ENCODE results near the gene VIPR2.
"Not testable (repeated sequence)": the region's sequence is repeated elsewhere in the genome, so short reads cannot be mapped to it uniquely, and the experiment has no call there.

VIPR2 gene

GRCh38 chr7:159083698-159084068, 61.0 kb downstream of the VIPR2 start:
- Histone ChIP-seq H3K9ac (no peak overlapping the region), H2AFZ (ENCODE audit: low read depth) (no peak overlapping the region), H3K4me2 (no peak overlapping the region), H3K27ac (no peak overlapping the region), H3K27me3 (ENCODE audit: insufficient read depth, low read depth) (no peaks in the 10 kb centered on the region), H3K79me2 (ENCODE audit: insufficient read depth, low read depth) (no peaks in the 10 kb centered on the region), H3K4me1 (ENCODE audit: low read depth, poor library complexity, severe bottlenecking) (no peaks in the 10 kb centered on the region), H3K36me3 (ENCODE audit: insufficient read depth) (no peaks in the 10 kb centered on the region), H4K20me1 (ENCODE audit: insufficient read depth) (no peaks in the 10 kb centered on the region), H3K4me3 (IDR thresholded peaks at IDR 0.05; ENCODE audit: insufficient read depth, low read depth, low read length) (no peak overlapping the region)
- TF ChIP-seq CTCF (conservative IDR thresholded peaks at IDR 0.05; ENCODE audit: low read depth, low read length), result no peak

GRCh38 chr7:159083001-159083697, 61.5 kb downstream of the VIPR2 start:
- H3K79me2 ChIP-seq (ENCODE audit: insufficient read depth, low read depth), result no peaks in the 10 kb centered on the region
- H3K9ac ChIP-seq, result no peak overlapping the region
- no peak for TF ChIP-seq CTCF (conservative IDR thresholded peaks at IDR 0.05; ENCODE audit: low read depth, low read length)
- no peak overlapping the region for H3K27ac ChIP-seq
- H3K4me2 ChIP-seq, result no peak overlapping the region
- no peaks in the 10 kb centered on the region for H3K4me1 ChIP-seq (ENCODE audit: low read depth, poor library complexity, severe bottlenecking)
- no peak overlapping the region for H3K4me3 ChIP-seq (IDR thresholded peaks at IDR 0.05; ENCODE audit: insufficient read depth, low read depth, low read length)
- no peak overlapping the region for H2AFZ ChIP-seq (ENCODE audit: low read depth)
- H4K20me1 ChIP-seq (ENCODE audit: insufficient read depth), result no peaks in the 10 kb centered on the region
- H3K27me3 ChIP-seq (ENCODE audit: insufficient read depth, low read depth), result no peaks in the 10 kb centered on the region
- no peaks in the 10 kb centered on the region for H3K36me3 ChIP-seq (ENCODE audit: insufficient read depth)

- not testable (repeated sequence) for H3K27me3 ChIP-seq (ENCODE audit: insufficient read depth, low read depth); H3K4me1 ChIP-seq (ENCODE audit: low read depth, poor library complexity, severe bottlenecking); H3K4me2 ChIP-seq; H3K4me3 ChIP-seq (IDR thresholded peaks at IDR 0.05; ENCODE audit: insufficient read depth, low read depth, low read length); H2AFZ ChIP-seq (ENCODE audit: low read depth); H4K20me1 ChIP-seq (ENCODE audit: insufficient read depth); H3K79me2 ChIP-seq (ENCODE audit: insufficient read depth, low read depth); H3K27ac ChIP-seq; H3K9ac ChIP-seq; H3K36me3 ChIP-seq (ENCODE audit: insufficient read depth)
These were observed 62.6 kb downstream of the VIPR2 start for GRCh38 chr7:159082075-159082474.

- TF ChIP-seq CTCF (conservative IDR thresholded peaks at IDR 0.05; ENCODE audit: low read depth, low read length), result no peak
- no peak overlapping the region for H3K27ac ChIP-seq
These were observed 65.8 kb downstream of the VIPR2 start for GRCh38 chr7:159078911-159079270.

GRCh38 chr7:159078193-159078910, 66.3 kb downstream of the VIPR2 start:
- no peak for TF ChIP-seq CTCF (conservative IDR thresholded peaks at IDR 0.05; ENCODE audit: low read depth, low read length)
- Histone ChIP-seq H3K4me3 (IDR thresholded peaks at IDR 0.05; ENCODE audit: insufficient read depth, low read depth, low read length) (no peak overlapping the region), H3K9ac (no peak overlapping the region), H2AFZ (ENCODE audit: low read depth) (no peak overlapping the region), H3K4me1 (ENCODE audit: low read depth, poor library complexity, severe bottlenecking) (no peaks in the 10 kb centered on the region), H3K79me2 (ENCODE audit: insufficient read depth, low read depth) (no peaks in the 10 kb centered on the region), H3K27me3 (ENCODE audit: insufficient read depth, low read depth) (no peaks in the 10 kb centered on the region), H4K20me1 (ENCODE audit: insufficient read depth) (no peaks in the 10 kb centered on the region), H3K27ac (no peak overlapping the region), H3K4me2 (no peak overlapping the region), H3K36me3 (ENCODE audit: insufficient read depth) (no peaks in the 10 kb centered on the region)

More at GRCh38 chr7:159078911-159079270, 65.8 kb downstream of the VIPR2 start:
- H3K4me1 ChIP-seq (ENCODE audit: low read depth, poor library complexity, severe bottlenecking), result no peaks in the 10 kb centered on the region
- H3K27me3 ChIP-seq (ENCODE audit: insufficient read depth, low read depth), result no peaks in the 10 kb centered on the region
- H3K9ac ChIP-seq, result no peak overlapping the region
- no peaks in the 10 kb centered on the region for H4K20me1 ChIP-seq (ENCODE audit: insufficient read depth)
- no peak overlapping the region for H2AFZ ChIP-seq (ENCODE audit: low read depth)
- H3K4me3 ChIP-seq (IDR thresholded peaks at IDR 0.05; ENCODE audit: insufficient read depth, low read depth, low read length), result no peak overlapping the region
- no peaks in the 10 kb centered on the region for H3K79me2 ChIP-seq (ENCODE audit: insufficient read depth, low read depth)
- no peak overlapping the region for H3K4me2 ChIP-seq
- H3K36me3 ChIP-seq (ENCODE audit: insufficient read depth), result no peaks in the 10 kb centered on the region

Data from KMS-11 (cell line).